HepG2 (cell line): ENCODE measurements around the gene PIGO. TPM values are rescaled to one million over a fixed set of nuclear protein-coding genes. Genes with fewer than 3 reads are reported as not detected.

Experiments used
- CHCHD3 ChIP-seq: sonication (generic); formaldehyde crosslinking; IDR thresholded peaks from 2 replicates; pipeline ENCODE4 v1.8.0; 2022; ENCODE audit warnings: mild to moderate bottlenecking, missing genetic modification reagents, moderate library complexity
- FOSL1 ChIP-seq: sonication (generic); formaldehyde crosslinking; IDR thresholded peaks from 2 replicates; pipeline ENCODE4 v1.9.0; 2021; ENCODE audit warnings: missing genetic modification reagents, borderline replicate concordance
- GPN1 ChIP-seq: sonication (generic); formaldehyde crosslinking; IDR thresholded peaks from 2 replicates; pipeline ENCODE4 v1.5.1; 2020; ENCODE audit warnings: missing genetic modification reagents, borderline replicate concordance
- HNRNPH1 ChIP-seq: fragments of 200-400 bp; formaldehyde crosslinking; optimal IDR thresholded peaks from 2 replicates; pipeline ENCODE3; 2017; ENCODE audit warnings: mild to moderate bottlenecking, low read depth, low read length
- MIXL1 ChIP-seq: IDR thresholded peaks from 2 replicates; pipeline ENCODE4 v1.6.1; 2016
- NAIF1 ChIP-seq: sonication (generic); formaldehyde crosslinking; IDR thresholded peaks from 2 replicates; pipeline ENCODE4 v1.5.0; 2020; ENCODE audit warnings: mild to moderate bottlenecking, missing genetic modification reagents, borderline replicate concordance
- NCOR1 ChIP-seq: fragments of 200-600 bp; sonication (generic); IDR thresholded peaks from 2 replicates; pipeline ENCODE4 v1.7.0; 2017; ENCODE audit warnings: antibody characterized with exemption, low read length, borderline replicate concordance
- PHF20 ChIP-seq: sonication (generic); formaldehyde crosslinking; IDR thresholded peaks from 2 replicates; pipeline ENCODE4 v1.5.0; 2020; ENCODE audit warnings: mild to moderate bottlenecking, missing genetic modification reagents
- RFXANK ChIP-seq: IDR thresholded peaks from 2 replicates; pipeline ENCODE4 v1.6.1; 2016
- SMAD3 ChIP-seq: sonication (generic); formaldehyde crosslinking; IDR thresholded peaks from 2 replicates; pipeline ENCODE4 v1.4.0; 2020; ENCODE audit warnings: missing genetic modification reagents
- SRSF9 ChIP-seq: fragments of 200-400 bp; formaldehyde crosslinking; IDR thresholded peaks from 2 replicates; pipeline ENCODE4 v1.6.1; 2018; ENCODE audit warnings: borderline replicate concordance, mild to moderate bottlenecking, low read depth, low read length; ENCODE audit not compliant: insufficient read depth, poor library complexity, severe bottlenecking
- TRIM24 ChIP-seq: sonication (generic); formaldehyde crosslinking; IDR thresholded peaks from 2 replicates; pipeline ENCODE4 v1.8.0; 2022; ENCODE audit warnings: mild to moderate bottlenecking, missing genetic modification reagents
- ZBTB20 ChIP-seq: sonication (generic); formaldehyde crosslinking; IDR thresholded peaks from 2 replicates; pipeline ENCODE4 v1.8.1; 2023; ENCODE audit warnings: missing genetic modification reagents, low read depth, mild to moderate bottlenecking, borderline replicate concordance
- ZNF12 ChIP-seq: sonication (generic); formaldehyde crosslinking; IDR thresholded peaks from 2 replicates; pipeline ENCODE4 v1.5.0; 2020; ENCODE audit warnings: missing genetic modification reagents
- ZNF547 ChIP-seq: sonication (generic); formaldehyde crosslinking; IDR thresholded peaks from 2 replicates; pipeline ENCODE4 v1.5.1; 2020; ENCODE audit warnings: mild to moderate bottlenecking, missing genetic modification reagents
- ZNF567 ChIP-seq: sonication (generic); formaldehyde crosslinking; IDR thresholded peaks from 2 replicates; pipeline ENCODE4 v1.8.1; 2023; ENCODE audit warnings: mild to moderate bottlenecking, missing genetic modification reagents, borderline replicate concordance
- ZNF781 ChIP-seq: sonication (generic); formaldehyde crosslinking; IDR thresholded peaks from 2 replicates; pipeline ENCODE4 v1.5.1; 2020; ENCODE audit warnings: borderline replicate concordance, mild to moderate bottlenecking, missing genetic modification reagents; ENCODE audit errors: not compliant biosample characterization
- polyA plus RNA-seq, 8 experiments: library from polyadenylated mRNA; depleted of rRNA in 3 of 8; stranded (reverse) in 7 of 8; unstranded in 1 of 8; fragments of >200 nt; fragmentation: Illumina TruSeq in 4 of 8; extraction: Trizol in 4 of 8; gene quantifications; 2 replicates each; pipeline versions ENCODE4 v1.2.1 to v1.2.3, GENCODE V29; 2011 to 2016; ENCODE audit warnings: low read depth in 4 of 8, missing spikeins in 1 of 8, mixed read lengths in 1 of 8; ENCODE audit not compliant: insufficient read depth in 1 of 8
- total RNA-seq, 5 experiments: library from RNA; depleted of rRNA; stranded (reverse); fragments of >200 nt; fragmentation: Illumina TruSeq; extraction: Trizol; gene quantifications; 2 replicates each; pipeline ENCODE4 v1.2.3, GENCODE V29; 2016; ENCODE audit warnings: low read depth in 1 of 5
- TF ChIP-seq, protein P1 (sequence below): sonication (generic); formaldehyde crosslinking; IDR thresholded peaks from 2 replicates; pipeline ENCODE4 v1.9.0; 2021; ENCODE audit warnings: missing genetic modification reagents, borderline replicate concordance
- TF ChIP-seq, protein P2 (sequence below): IDR thresholded peaks from 2 replicates; pipeline ENCODE4 v1.4.0; 2020; ENCODE audit warnings: mild to moderate bottlenecking, missing genetic modification reagents
- TF ChIP-seq, protein P3 (sequence below): IDR thresholded peaks from 2 replicates; pipeline ENCODE4 v1.6.1; 2016; ENCODE audit warnings: control low read depth
- TF ChIP-seq, protein P4 (sequence below): sonication (generic); formaldehyde crosslinking; IDR thresholded peaks from 2 replicates; pipeline ENCODE4 v1.9.0; 2021; ENCODE audit warnings: missing genetic modification reagents, mild to moderate bottlenecking, borderline replicate concordance

The PIGO gene
- total and polyA plus RNA-seq, 2 of the 13 experiments (the other 11 are each of a cell fraction or from before 2014, with no cell fraction given): 20.5 to 26.2 TPM

DNA sequence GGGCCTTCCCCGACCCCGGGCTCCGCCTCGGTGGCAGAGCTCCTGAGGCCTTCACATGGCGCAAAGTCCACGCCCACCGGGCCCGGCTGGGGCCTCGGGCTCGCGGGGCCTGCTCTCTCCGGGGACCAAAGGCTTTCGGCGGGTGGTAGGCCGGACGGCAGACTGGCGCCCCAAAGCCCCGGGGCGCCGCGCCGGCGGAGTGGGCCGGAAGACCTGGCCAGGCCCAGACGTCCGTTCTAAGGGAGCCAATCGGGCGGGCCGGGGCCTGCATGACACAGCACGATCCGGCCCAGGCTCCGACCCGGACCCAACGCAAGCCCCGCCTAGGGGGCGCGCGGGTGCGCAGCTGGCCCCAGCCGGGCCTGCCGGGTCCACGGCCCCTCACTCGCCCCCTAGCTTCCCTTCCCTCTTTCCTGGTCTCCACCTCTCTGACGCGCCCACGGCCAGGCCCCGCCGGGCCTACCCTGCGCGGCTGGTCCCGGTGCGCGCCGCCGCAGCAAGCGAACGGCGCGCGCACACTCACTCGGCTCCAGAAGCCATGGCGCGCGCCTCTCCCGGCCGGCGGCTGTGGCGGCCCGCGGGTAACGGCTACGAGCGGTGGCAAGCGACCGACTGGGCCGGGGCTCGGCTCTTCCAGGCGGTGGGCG, 24.5 kb downstream of the PIGO start (continued):
- TF ChIP-seq MIXL1 (CRISPR knock-in tag) (no peak), ZNF781 (CRISPR knock-in tag) (no peak), FOSL1 (no peak), ZNF12 (no peak), TRIM24 (CRISPR knock-in tag) (no peak), HNRNPH1 (no peak), SMAD3 (CRISPR knock-in tag) (no peak), SRSF9 (no peak), NCOR1 (no peak; the same call in 1 of the 2 replicates), CHCHD3 (no peak), ZNF567 (CRISPR knock-in tag) (no peak; the same call in 1 of the 2 replicates), GPN1 (CRISPR knock-in tag) (peak; percentile 67; the same call in 1 of the 2 replicates), ZBTB20 (CRISPR knock-in tag) (no peak; the same call in 1 of the 2 replicates), NAIF1 (CRISPR knock-in tag) (peak; percentile 64; the same call in 1 of the 2 replicates), ZNF547 (CRISPR knock-in tag) (no peak), RFXANK (CRISPR knock-in tag) (no peak), PHF20 (CRISPR knock-in tag) (peak; percentile 60)
- TF ChIP-seq, protein P1, sequence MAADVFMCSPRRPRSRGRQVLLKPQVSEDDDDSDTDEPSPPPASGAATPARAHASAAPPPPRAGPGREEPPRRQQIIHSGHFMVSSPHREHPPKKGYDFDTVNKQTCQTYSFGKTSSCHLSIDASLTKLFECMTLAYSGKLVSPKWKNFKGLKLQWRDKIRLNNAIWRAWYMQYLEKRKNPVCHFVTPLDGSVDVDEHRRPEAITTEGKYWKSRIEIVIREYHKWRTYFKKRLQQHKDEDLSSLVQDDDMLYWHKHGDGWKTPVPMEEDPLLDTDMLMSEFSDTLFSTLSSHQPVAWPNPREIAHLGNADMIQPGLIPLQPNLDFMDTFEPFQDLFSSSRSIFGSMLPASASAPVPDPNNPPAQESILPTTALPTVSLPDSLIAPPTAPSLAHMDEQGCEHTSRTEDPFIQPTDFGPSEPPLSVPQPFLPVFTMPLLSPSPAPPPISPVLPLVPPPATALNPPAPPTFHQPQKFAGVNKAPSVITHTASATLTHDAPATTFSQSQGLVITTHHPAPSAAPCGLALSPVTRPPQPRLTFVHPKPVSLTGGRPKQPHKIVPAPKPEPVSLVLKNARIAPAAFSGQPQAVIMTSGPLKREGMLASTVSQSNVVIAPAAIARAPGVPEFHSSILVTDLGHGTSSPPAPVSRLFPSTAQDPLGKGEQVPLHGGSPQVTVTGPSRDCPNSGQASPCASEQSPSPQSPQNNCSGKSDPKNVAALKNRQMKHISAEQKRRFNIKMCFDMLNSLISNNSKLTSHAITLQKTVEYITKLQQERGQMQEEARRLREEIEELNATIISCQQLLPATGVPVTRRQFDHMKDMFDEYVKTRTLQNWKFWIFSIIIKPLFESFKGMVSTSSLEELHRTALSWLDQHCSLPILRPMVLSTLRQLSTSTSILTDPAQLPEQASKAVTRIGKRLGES: no peak
- TF ChIP-seq, protein P2, sequence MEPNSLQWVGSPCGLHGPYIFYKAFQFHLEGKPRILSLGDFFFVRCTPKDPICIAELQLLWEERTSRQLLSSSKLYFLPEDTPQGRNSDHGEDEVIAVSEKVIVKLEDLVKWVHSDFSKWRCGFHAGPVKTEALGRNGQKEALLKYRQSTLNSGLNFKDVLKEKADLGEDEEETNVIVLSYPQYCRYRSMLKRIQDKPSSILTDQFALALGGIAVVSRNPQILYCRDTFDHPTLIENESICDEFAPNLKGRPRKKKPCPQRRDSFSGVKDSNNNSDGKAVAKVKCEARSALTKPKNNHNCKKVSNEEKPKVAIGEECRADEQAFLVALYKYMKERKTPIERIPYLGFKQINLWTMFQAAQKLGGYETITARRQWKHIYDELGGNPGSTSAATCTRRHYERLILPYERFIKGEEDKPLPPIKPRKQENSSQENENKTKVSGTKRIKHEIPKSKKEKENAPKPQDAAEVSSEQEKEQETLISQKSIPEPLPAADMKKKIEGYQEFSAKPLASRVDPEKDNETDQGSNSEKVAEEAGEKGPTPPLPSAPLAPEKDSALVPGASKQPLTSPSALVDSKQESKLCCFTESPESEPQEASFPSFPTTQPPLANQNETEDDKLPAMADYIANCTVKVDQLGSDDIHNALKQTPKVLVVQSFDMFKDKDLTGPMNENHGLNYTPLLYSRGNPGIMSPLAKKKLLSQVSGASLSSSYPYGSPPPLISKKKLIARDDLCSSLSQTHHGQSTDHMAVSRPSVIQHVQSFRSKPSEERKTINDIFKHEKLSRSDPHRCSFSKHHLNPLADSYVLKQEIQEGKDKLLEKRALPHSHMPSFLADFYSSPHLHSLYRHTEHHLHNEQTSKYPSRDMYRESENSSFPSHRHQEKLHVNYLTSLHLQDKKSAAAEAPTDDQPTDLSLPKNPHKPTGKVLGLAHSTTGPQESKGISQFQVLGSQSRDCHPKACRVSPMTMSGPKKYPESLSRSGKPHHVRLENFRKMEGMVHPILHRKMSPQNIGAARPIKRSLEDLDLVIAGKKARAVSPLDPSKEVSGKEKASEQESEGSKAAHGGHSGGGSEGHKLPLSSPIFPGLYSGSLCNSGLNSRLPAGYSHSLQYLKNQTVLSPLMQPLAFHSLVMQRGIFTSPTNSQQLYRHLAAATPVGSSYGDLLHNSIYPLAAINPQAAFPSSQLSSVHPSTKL: peak; percentile 19; the same call in 1 of the 2 replicates
- TF ChIP-seq, protein P3, sequence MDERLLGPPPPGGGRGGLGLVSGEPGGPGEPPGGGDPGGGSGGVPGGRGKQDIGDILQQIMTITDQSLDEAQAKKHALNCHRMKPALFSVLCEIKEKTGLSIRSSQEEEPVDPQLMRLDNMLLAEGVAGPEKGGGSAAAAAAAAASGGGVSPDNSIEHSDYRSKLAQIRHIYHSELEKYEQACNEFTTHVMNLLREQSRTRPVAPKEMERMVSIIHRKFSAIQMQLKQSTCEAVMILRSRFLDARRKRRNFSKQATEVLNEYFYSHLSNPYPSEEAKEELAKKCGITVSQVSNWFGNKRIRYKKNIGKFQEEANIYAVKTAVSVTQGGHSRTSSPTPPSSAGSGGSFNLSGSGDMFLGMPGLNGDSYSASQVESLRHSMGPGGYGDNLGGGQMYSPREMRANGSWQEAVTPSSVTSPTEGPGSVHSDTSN (CRISPR knock-in tag): no peak
- TF ChIP-seq, protein P4, sequence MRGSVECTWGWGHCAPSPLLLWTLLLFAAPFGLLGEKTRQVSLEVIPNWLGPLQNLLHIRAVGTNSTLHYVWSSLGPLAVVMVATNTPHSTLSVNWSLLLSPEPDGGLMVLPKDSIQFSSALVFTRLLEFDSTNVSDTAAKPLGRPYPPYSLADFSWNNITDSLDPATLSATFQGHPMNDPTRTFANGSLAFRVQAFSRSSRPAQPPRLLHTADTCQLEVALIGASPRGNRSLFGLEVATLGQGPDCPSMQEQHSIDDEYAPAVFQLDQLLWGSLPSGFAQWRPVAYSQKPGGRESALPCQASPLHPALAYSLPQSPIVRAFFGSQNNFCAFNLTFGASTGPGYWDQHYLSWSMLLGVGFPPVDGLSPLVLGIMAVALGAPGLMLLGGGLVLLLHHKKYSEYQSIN (CRISPR knock-in tag): no peak
